HCT116 (cell line): ENCODE measurements around the gene PRKAG2. TPM values are rescaled to one million over a fixed set of nuclear protein-coding genes. Genes with fewer than 3 reads are reported as not detected.

Experiments used
- ATAC-seq: fragments of 200-7000 bp; cut with Tn5 transposase; 2 replicates; pipeline ENCODE4 v1.9.1; 2020; ENCODE audit warnings: mild to moderate bottlenecking, moderate library complexity
- BruUV-seq: library from RNA; stranded (reverse); fragments of 400-500 nt; replicated peaks from 2 replicates; lab custom pipeline; 2021; lab: Mats Ljungman, UMichigan
- CTCF ChIA-PET: fragments of 300-600 bp; sonication (Branson Sonifier 250); formaldehyde crosslinking; loops from one replicate; lab custom pipeline; 2021; ENCODE audit warnings: antibody characterized with exemption; lab: Charles Lee
- POLR2A ChIA-PET: fragments of 300-600, 350-600 bp; sonication (Branson Sonifier 250); formaldehyde crosslinking; loops from one replicate; lab custom pipeline; 2021; ENCODE audit warnings: antibody characterized with exemption; lab: Charles Lee
- RAD21 ChIA-PET, 2 experiments: fragments of 300-600 bp; sonication (Branson Sonifier 250); formaldehyde crosslinking; loops; one replicate each; lab custom pipeline; 2023; ENCODE audit warnings: low total read pairs in 2 of 2; ENCODE audit not compliant: uncharacterized antibody in 2 of 2, unreplicated experiment in 2 of 2, low non-redundant PET in 1 of 2; lab: Charles Lee
- DNase-seq: peaks from one replicate; pipeline ENCODE4 v3.0.0-alpha.2; 2010; ENCODE audit warnings: low read depth, low spot score
- H2AFZ ChIP-seq: fragments of 200-600 bp; shearing (Covaris generic), sonication (generic); 2 replicates; pipeline ENCODE4 v1.6.1; 2017; ENCODE audit warnings: low read depth, mixed run types, mixed read lengths, antibody characterized with exemption, low read length; ENCODE audit not compliant: poor library complexity, severe bottlenecking
- H3K27ac ChIP-seq: 2 replicates; pipeline ENCODE4 v1.5.1; 2012; ENCODE audit warnings: low read depth, low read length
- H3K27me3 ChIP-seq: fragments of 200-600 bp; sonication (generic); 2 replicates; pipeline ENCODE4 v1.6.1; 2016; ENCODE audit warnings: mixed run types, low read length, mixed read lengths; ENCODE audit not compliant: insufficient read depth
- H3K36me3 ChIP-seq, 2 experiments: fragments of 200-500 bp in 1 of 2; fragments of 200-600 bp in 1 of 2; sonication (Bioruptor generic) in 1 of 2; sonication (generic) in 1 of 2; 2 replicates each; pipeline versions ENCODE4 v1.5.1 to v1.6.1; 2014 to 2016; ENCODE audit warnings: low read length in 2 of 2, inconsistent platforms in 1 of 2, mixed read lengths in 1 of 2, mixed run types in 1 of 2; ENCODE audit not compliant: insufficient read depth in 2 of 2, control insufficient read depth in 1 of 2
- H3K4me1 ChIP-seq, 2 experiments: fragments of 200-600 bp in 1 of 2; sonication (generic) in 1 of 2; 2 replicates each; pipeline versions ENCODE4 v1.5.1 to v1.6.1; 2012 to 2017; ENCODE audit warnings: low read length in 2 of 2, inconsistent platforms in 1 of 2, mild to moderate bottlenecking in 1 of 2, mixed read lengths in 1 of 2, mixed run types in 1 of 2, moderate library complexity in 1 of 2; ENCODE audit not compliant: insufficient read depth in 2 of 2, control insufficient read depth in 1 of 2
- H3K4me2 ChIP-seq: fragments of 200-600 bp; sonication (generic); 2 replicates; pipeline ENCODE4 v1.6.1; 2017; ENCODE audit warnings: mixed run types, low read length, mixed read lengths
- H3K4me3 ChIP-seq, 2 experiments: fragments of 200-600 bp in 1 of 2; sonication (generic) in 1 of 2; replicated peaks in 1 of 2; 2 replicates each; pipeline ENCODE4 v1.5.1; 2011 to 2016; ENCODE audit warnings: low read length in 2 of 2, control low read depth in 1 of 2, low read depth in 1 of 2, mild to moderate bottlenecking in 1 of 2, mixed read lengths in 1 of 2, mixed run types in 1 of 2
- H3K79me2 ChIP-seq: fragments of 200-600 bp; sonication (generic); 2 replicates; pipeline ENCODE4 v1.6.1; 2017; ENCODE audit warnings: mild to moderate bottlenecking, mixed run types, low read length, moderate library complexity, mixed read lengths; ENCODE audit not compliant: insufficient read depth
- H3K9ac ChIP-seq: fragments of 200-600 bp; sonication (generic); 2 replicates; pipeline ENCODE4 v1.6.1; 2016; ENCODE audit warnings: low read length, mixed read lengths
- H3K9me2 ChIP-seq: fragments of 200-600 bp; sonication (generic), shearing (Covaris generic); 2 replicates; pipeline ENCODE4 v1.6.1; 2017; ENCODE audit warnings: mixed run types, mild to moderate bottlenecking, moderate library complexity; ENCODE audit not compliant: insufficient read depth
- H3K9me3 ChIP-seq, 2 experiments: fragments of 200-500 bp in 1 of 2; fragments of 200-600 bp in 1 of 2; sonication (Bioruptor generic) in 1 of 2; sonication (generic) in 1 of 2; 2 replicates each; pipeline ENCODE4 v1.6.1; 2014 to 2017; ENCODE audit warnings: low read length in 2 of 2, mixed read lengths in 2 of 2, inconsistent platforms in 1 of 2, low read depth in 1 of 2, mild to moderate bottlenecking in 1 of 2, mixed run types in 1 of 2, moderate library complexity in 1 of 2; ENCODE audit not compliant: control insufficient read depth in 1 of 2, insufficient read depth in 1 of 2
- H4K20me1 ChIP-seq: fragments of 200-600 bp; sonication (generic), shearing (Covaris generic); 2 replicates; pipeline ENCODE4 v1.6.1; 2017; ENCODE audit warnings: mixed run types, mild to moderate bottlenecking, moderate library complexity; ENCODE audit not compliant: insufficient read depth
- EGR1 ChIP-seq: IDR thresholded peaks from 2 replicates; pipeline ENCODE4 v1.6.1; 2012; ENCODE audit warnings: low read depth
- ELF1 ChIP-seq: IDR thresholded peaks from 2 replicates; pipeline ENCODE4 v1.6.1; 2012; ENCODE audit warnings: low read depth, borderline replicate concordance
- EZH2phosphoT487 ChIP-seq: fragments of 200-600 bp; IDR thresholded peaks from 2 replicates; pipeline ENCODE4 v1.6.1; 2018; ENCODE audit warnings: antibody characterized with exemption, borderline replicate concordance
- FOSL1 ChIP-seq: IDR thresholded peaks from 2 replicates; pipeline ENCODE4 v1.6.1; 2012; ENCODE audit warnings: low read depth
- JUND ChIP-seq: IDR thresholded peaks from 2 replicates; pipeline ENCODE4 v1.6.1; 2012
- POLR2A ChIP-seq: IDR thresholded peaks from 2 replicates; pipeline ENCODE4 v1.7.0; 2011; ENCODE audit warnings: borderline replicate concordance; ENCODE audit not compliant: insufficient read depth, insufficient read length; ENCODE audit errors: extremely low read depth
- SP1 ChIP-seq: IDR thresholded peaks from 2 replicates; pipeline ENCODE4 v1.6.1; 2012; ENCODE audit warnings: low read depth
- intact Hi-C: fragments of 100-400 bp; cut with micrococcal nuclease; formaldehyde crosslinking; loops from 2 replicates; pipeline ENCODE4 v1.10.0; 2022
- total RNA-seq: library from RNA; stranded (reverse); gene quantifications from one replicate; pipeline ENCODE4 v1.2.1, GENCODE V29; 2021; ENCODE audit not compliant: unreplicated experiment
- TF ChIP-seq, protein P1 (sequence below): IDR thresholded peaks from 2 replicates; pipeline ENCODE4 v1.6.1; 2012
- TF ChIP-seq, protein P2 (sequence below), 3 experiments: fragments of 200-600 bp in 1 of 3; sonication (generic) in 1 of 3; IDR thresholded peaks in 2 of 3; conservative IDR thresholded peaks in 1 of 3; 2 replicates each; pipeline ENCODE4 v1.5.1; 2012 to 2017; ENCODE audit warnings: low read depth in 2 of 3, low read length in 2 of 3, antibody characterized with exemption in 1 of 3, borderline replicate concordance in 1 of 3, control low read depth in 1 of 3, mild to moderate bottlenecking in 1 of 3, mixed read lengths in 1 of 3, mixed run types in 1 of 3, moderate library complexity in 1 of 3; ENCODE audit not compliant: insufficient read depth in 1 of 3

The PRKAG2 gene
- total RNA-seq, 1 experiment from 2014 or later: 23.6 TPM

DNA sequence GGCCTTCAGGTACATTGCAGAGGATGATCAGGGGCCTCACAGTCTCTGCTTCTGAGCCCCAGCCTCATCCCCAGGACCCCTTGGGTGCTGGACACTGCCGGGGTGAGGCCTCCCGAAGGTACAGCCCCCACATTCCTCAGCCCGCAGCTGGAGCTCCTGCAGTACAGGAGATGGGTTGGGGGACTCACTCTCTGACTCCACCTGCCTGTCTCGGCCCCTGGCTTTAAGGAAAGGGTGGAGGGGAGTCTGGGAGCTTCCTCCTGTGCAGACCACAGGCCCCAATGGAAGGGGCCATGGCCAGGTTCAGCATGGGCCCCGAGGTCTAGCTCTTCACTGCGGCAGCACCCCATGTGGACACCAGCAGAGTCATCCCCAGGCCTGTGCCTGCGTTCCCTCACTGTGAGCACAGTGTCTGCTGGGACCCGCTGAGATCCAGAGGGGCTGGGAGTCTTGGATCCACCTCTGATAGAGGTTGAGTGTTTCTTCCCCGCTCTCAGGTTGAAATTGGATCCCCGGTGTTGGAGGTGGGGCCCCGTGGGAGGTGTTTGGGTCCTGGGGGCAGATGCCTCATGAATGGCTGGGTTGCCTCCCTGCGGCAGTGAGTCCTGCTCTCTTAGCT is 99.9 kb downstream of the PRKAG2 start:
- H3K36me3 ChIP-seq: no peaks in the 10 kb centered on the region
- intact Hi-C loops: no loop called here
- DNase-seq (no peak), ATAC-seq (no peak)
- ChIA-PET RAD21 (no interaction called here), CTCF (no interaction called here), POLR2A (no interaction called here)
- H4K20me1 ChIP-seq: no peaks in the 10 kb centered on the region
- no peaks in the 10 kb centered on the region; a peak in 1 of 4 replicates for H3K4me1 ChIP-seq
- H3K27ac ChIP-seq: no peak overlapping the region
- H3K4me2 ChIP-seq: no peak overlapping the region
- H3K9me2 ChIP-seq: no peaks in the 10 kb centered on the region
- H3K9me3 ChIP-seq: no peaks in the 10 kb centered on the region
- TF ChIP-seq FOSL1: no peak
- TF ChIP-seq, protein P1, sequence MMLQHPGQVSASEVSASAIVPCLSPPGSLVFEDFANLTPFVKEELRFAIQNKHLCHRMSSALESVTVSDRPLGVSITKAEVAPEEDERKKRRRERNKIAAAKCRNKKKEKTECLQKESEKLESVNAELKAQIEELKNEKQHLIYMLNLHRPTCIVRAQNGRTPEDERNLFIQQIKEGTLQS: no peak
- no peak for TF ChIP-seq EZH2phosphoT487
- TF ChIP-seq EGR1: no peak
- TF ChIP-seq, protein P2, sequence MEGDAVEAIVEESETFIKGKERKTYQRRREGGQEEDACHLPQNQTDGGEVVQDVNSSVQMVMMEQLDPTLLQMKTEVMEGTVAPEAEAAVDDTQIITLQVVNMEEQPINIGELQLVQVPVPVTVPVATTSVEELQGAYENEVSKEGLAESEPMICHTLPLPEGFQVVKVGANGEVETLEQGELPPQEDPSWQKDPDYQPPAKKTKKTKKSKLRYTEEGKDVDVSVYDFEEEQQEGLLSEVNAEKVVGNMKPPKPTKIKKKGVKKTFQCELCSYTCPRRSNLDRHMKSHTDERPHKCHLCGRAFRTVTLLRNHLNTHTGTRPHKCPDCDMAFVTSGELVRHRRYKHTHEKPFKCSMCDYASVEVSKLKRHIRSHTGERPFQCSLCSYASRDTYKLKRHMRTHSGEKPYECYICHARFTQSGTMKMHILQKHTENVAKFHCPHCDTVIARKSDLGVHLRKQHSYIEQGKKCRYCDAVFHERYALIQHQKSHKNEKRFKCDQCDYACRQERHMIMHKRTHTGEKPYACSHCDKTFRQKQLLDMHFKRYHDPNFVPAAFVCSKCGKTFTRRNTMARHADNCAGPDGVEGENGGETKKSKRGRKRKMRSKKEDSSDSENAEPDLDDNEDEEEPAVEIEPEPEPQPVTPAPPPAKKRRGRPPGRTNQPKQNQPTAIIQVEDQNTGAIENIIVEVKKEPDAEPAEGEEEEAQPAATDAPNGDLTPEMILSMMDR (IDR thresholded peaks at IDR 0.05 in 2 of 3, conservative IDR thresholded peaks at IDR 0.05 in 1 of 3; ENCODE audit: borderline replicate concordance in 1 of 3, insufficient read depth in 1 of 3, low read depth in 2 of 3, low read length in 2 of 3): no peak
- TF ChIP-seq SP1: no peak
- TF ChIP-seq POLR2A: no peak
- no peak for TF ChIP-seq ELF1
- TF ChIP-seq JUND: no peak
- no peak overlapping the region for H3K4me3 ChIP-seq
- H3K79me2 ChIP-seq: no peaks in the 10 kb centered on the region
- H3K9ac ChIP-seq: no peak overlapping the region
- H3K27me3 ChIP-seq: no peaks in the 10 kb centered on the region
- no peak overlapping the region for H2AFZ ChIP-seq
- BruUV-seq: no TSS peak
